ENCODE data around the gene TCF20. TPM values are rescaled to one million over a fixed set of nuclear protein-coding genes. Genes with fewer than 3 reads are reported as not detected.
A peak's percentile ranks its signal among the peaks of the same experiment; 100 is the strongest.

Gene TCF20
- total RNA-seq, 4 donors from 2014 or later = 14.4 to 51.7 (median 27.3) TPM

- Histone ChIP-seq H3K9me3 (no peaks in the 10 kb centered on the region), H3K36me3 (no peaks in the 10 kb centered on the region), H3K4me1 (peaks cover 0 to 5% of the 10 kb centered on the region in 2 donors), H3K27ac (no peak overlapping the region), H3K27me3 (no peaks in the 10 kb centered on the region), H3K4me3 (no peak overlapping the region)
- intact Hi-C loops (cut with DNase I; ENCODE audit: low total_unique reads) = no loop called here
- no peak for DNase-seq
- TF ChIP-seq, protein P1, sequence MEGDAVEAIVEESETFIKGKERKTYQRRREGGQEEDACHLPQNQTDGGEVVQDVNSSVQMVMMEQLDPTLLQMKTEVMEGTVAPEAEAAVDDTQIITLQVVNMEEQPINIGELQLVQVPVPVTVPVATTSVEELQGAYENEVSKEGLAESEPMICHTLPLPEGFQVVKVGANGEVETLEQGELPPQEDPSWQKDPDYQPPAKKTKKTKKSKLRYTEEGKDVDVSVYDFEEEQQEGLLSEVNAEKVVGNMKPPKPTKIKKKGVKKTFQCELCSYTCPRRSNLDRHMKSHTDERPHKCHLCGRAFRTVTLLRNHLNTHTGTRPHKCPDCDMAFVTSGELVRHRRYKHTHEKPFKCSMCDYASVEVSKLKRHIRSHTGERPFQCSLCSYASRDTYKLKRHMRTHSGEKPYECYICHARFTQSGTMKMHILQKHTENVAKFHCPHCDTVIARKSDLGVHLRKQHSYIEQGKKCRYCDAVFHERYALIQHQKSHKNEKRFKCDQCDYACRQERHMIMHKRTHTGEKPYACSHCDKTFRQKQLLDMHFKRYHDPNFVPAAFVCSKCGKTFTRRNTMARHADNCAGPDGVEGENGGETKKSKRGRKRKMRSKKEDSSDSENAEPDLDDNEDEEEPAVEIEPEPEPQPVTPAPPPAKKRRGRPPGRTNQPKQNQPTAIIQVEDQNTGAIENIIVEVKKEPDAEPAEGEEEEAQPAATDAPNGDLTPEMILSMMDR (IDR thresholded peaks at IDR 0.05) = no peak
- TF ChIP-seq POLR2A (IDR thresholded peaks at IDR 0.05) = no peak
Measured at GRCh38 chr22:42294034-42294985, 23.9 kb upstream of the TCF20 start.

- DNase-seq = no peak
- Histone ChIP-seq H3K36me3 (no peaks in the 10 kb centered on the region), H3K27me3 (no peaks in the 10 kb centered on the region), H3K4me3 (no peak overlapping the region), H3K9me3 (no peaks in the 10 kb centered on the region), H3K4me1 (peaks cover 0 to 5% of the 10 kb centered on the region in 2 donors), H3K27ac (no peak overlapping the region)
- TF ChIP-seq POLR2A (IDR thresholded peaks at IDR 0.05) = no peak
- TF ChIP-seq, protein P1 (IDR thresholded peaks at IDR 0.05) = no peak
- intact Hi-C loops (cut with DNase I; ENCODE audit: low total_unique reads) = no loop called here
Measured at GRCh38 chr22:42292732-42293520, 22.5 kb upstream of the TCF20 start.

DNA sequence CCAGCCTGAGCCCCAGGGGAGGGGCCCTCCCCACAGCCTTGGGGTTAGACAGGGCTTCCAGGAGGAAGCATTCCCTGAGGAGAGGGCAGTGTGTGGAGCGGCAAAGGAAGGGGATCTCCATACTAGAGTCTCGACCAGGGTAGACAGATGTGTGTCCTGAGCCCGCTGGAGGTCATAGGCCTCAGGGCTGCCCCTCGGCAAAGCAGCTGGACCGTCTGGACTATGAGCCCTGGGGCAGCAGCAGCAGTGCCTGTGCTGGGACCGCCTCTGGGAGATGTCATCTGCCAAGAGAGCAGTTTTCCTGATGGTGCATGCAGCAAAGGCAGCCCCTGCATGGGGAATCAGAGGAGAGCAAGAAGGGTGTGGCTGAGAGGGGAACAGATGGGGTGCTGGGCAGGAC lies 20.8 kb upstream of the TCF20 start:
- intact Hi-C loops (cut with DNase I; ENCODE audit: low total_unique reads) = no loop called here
- Histone ChIP-seq H3K27ac (no peak overlapping the region), H3K36me3 (no peaks in the 10 kb centered on the region), H3K9me3 (no peaks in the 10 kb centered on the region), H3K4me1 (peaks cover 0 to 5% of the 10 kb centered on the region in 2 donors), H3K4me3 (no peak overlapping the region), H3K27me3 (no peaks in the 10 kb centered on the region)
- DNase-seq = no peak
- TF ChIP-seq POLR2A (IDR thresholded peaks at IDR 0.05) = no peak
- TF ChIP-seq, protein P1 (IDR thresholded peaks at IDR 0.05) = no peak

DNA sequence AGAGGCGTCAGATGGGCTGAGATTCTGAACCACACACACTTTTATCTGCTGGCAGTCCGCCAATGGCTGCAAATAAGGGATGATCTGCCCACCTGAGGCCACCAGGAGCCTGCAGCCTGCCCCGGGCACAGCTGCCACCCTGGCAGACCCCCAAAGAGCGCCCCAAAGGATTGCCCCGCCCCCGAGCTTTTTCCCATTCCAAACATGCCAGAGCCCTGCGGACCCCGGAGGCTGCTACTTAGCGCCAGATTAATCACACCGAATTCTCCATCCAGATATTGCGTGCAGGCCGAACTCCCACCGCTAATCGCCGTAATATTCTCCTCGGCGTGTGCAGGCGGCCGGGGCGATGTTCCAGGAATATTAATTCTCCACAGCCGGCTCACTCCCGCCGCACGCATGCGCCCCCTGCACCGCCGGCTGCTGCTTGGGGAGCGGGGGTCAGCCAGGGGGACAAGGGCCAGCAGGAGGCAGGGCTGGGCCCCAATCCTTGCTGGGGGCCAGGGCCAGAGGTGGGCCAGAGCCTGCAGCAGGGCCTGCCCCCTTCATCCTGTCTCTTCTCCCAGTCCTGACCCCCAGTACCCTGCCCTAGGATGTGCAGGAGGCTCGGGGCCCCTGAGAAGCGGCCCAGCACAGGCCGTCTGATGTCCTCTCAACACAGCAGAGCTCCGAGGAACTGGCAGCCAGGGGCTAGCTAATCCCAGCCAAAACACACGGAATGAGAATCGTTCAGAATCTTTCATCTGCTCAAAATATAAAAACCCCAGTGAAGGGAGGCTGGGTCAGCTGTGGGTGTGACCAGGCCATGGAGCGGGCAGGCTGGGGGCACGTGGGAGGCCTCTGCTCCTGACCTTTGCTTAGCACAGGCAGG lies 19.5 kb upstream of the TCF20 start:
- H3K36me3 ChIP-seq = no peaks in the 10 kb centered on the region
- H3K27me3 ChIP-seq = no peaks in the 10 kb centered on the region
- intact Hi-C loops (cut with DNase I; ENCODE audit: low total_unique reads) = no loop called here
- H3K4me1 ChIP-seq = peaks cover 0 to 5% of the 10 kb centered on the region in 2 donors
- no peaks in the 10 kb centered on the region for H3K9me3 ChIP-seq
- H3K4me3 ChIP-seq = no peak overlapping the region
- TF ChIP-seq, protein P1 (IDR thresholded peaks at IDR 0.05) = no peak
- TF ChIP-seq POLR2A (IDR thresholded peaks at IDR 0.05) = no peak
- peak in 1 of 2 donors; percentile 51 for DNase-seq
- no peak overlapping the region for H3K27ac ChIP-seq

Data from uterus (tissue), 4 donors.